Esophagus muscularis mucosa (tissue), 4 donors: ENCODE measurements around the gene SPAG16. TPM values are rescaled to one million over a fixed set of nuclear protein-coding genes. Genes with fewer than 3 reads are reported as not detected.

Source experiments
- DNase-seq: peaks from one replicate; pipeline ENCODE4 v3.0.0-alpha.2; 2017; ENCODE audit errors: extremely low spot score
- H3K27ac ChIP-seq, 4 donors: fragments of 200-600 bp; sonication (generic); replicated peaks in 1 of 4; 1 replicate in 3 of 4; 2 replicates in 1 of 4; pipeline ENCODE4 v1.5.1; 2016 to 2019; ENCODE audit warnings: mild to moderate bottlenecking in 1 of 4
- H3K27me3 ChIP-seq, 4 donors: fragments of 200-600 bp; sonication (generic); one replicate each; pipeline versions ENCODE4 v1.5.1 to v1.6.0; 2016 to 2019
- H3K36me3 ChIP-seq, 4 donors: fragments of 200-600 bp; sonication (generic); one replicate each; pipeline ENCODE4 v1.5.1; 2016 to 2019
- H3K4me1 ChIP-seq, 4 donors: fragments of 200-600 bp; sonication (generic); one replicate each; pipeline ENCODE4 v1.5.1; 2016 to 2019
- H3K4me3 ChIP-seq, 4 donors: fragments of 200-600 bp; sonication (generic); 1 replicate in 2 of 4; 2 replicates in 2 of 4; pipeline ENCODE4 v1.5.1; 2016 to 2019; ENCODE audit warnings: mild to moderate bottlenecking in 4 of 4, moderate library complexity in 1 of 4
- H3K9me3 ChIP-seq, 4 donors: fragments of 200-600 bp; sonication (generic); 1 replicate in 3 of 4; 2 replicates in 1 of 4; pipeline ENCODE4 v1.5.1; 2016 to 2019
- EP300 ChIP-seq: sonication (generic); formaldehyde crosslinking; IDR thresholded peaks from one replicate; pipeline ENCODE4 v1.6.1; 2017; ENCODE audit warnings: antibody characterized with exemption
- POLR2A ChIP-seq: fragments of 450-650 bp; IDR thresholded peaks from one replicate; pipeline ENCODE4 v1.6.1; 2017; ENCODE audit warnings: antibody characterized with exemption, moderate library complexity, mild to moderate bottlenecking, low read depth
- POLR2AphosphoS5 ChIP-seq, 2 donors: sonication (generic); formaldehyde crosslinking; IDR thresholded peaks; one replicate each; pipeline ENCODE4 v1.6.1; 2017; ENCODE audit warnings: antibody characterized with exemption in 2 of 2
- WGBS: methylation state at CpG from one replicate; pipeline ENCODE4 v1.1.5; 2018; 5-methylcytosine and 5-hydroxymethylcytosine counted together
- intact Hi-C: fragments of 100-400 bp; cut with DNase I; formaldehyde crosslinking; loops from one replicate; pipeline ENCODE4 v1.15.1; 2023
- total RNA-seq, 4 donors: library from RNA; depleted of rRNA; stranded (reverse); fragments of >200 nt; gene quantifications; one replicate each; pipeline versions ENCODE4 v1.1.0 to v1.2.1, GENCODE V29; 2016
- TF ChIP-seq, protein P1 (sequence below), 3 experiments: fragments of 200-600 bp in 2 of 3; fragments of 450-650 bp in 1 of 3; sonication (generic) in 2 of 3; IDR thresholded peaks; one replicate each; pipeline ENCODE4 v1.5.1; 2017 to 2019; ENCODE audit warnings: antibody characterized with exemption in 3 of 3, mild to moderate bottlenecking in 2 of 3, moderate library complexity in 1 of 3

Gene SPAG16
- total RNA-seq, 4 donors from 2014 or later, result 26.8 to 36.1 (median 31.0) TPM

GRCh38 chr2:214265991-214266489, 981.8 kb downstream of the SPAG16 start:
- TF ChIP-seq POLR2AphosphoS5 (IDR thresholded peaks at IDR 0.05) (no peak), EP300 (no peak), POLR2A (no peak)
- TF ChIP-seq, protein P1, sequence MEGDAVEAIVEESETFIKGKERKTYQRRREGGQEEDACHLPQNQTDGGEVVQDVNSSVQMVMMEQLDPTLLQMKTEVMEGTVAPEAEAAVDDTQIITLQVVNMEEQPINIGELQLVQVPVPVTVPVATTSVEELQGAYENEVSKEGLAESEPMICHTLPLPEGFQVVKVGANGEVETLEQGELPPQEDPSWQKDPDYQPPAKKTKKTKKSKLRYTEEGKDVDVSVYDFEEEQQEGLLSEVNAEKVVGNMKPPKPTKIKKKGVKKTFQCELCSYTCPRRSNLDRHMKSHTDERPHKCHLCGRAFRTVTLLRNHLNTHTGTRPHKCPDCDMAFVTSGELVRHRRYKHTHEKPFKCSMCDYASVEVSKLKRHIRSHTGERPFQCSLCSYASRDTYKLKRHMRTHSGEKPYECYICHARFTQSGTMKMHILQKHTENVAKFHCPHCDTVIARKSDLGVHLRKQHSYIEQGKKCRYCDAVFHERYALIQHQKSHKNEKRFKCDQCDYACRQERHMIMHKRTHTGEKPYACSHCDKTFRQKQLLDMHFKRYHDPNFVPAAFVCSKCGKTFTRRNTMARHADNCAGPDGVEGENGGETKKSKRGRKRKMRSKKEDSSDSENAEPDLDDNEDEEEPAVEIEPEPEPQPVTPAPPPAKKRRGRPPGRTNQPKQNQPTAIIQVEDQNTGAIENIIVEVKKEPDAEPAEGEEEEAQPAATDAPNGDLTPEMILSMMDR (IDR thresholded peaks at IDR 0.05), result no peak
- Histone ChIP-seq H3K9me3 (no peaks in the 10 kb centered on the region), H3K27me3 (no peaks in the 10 kb centered on the region), H3K27ac (no peak overlapping the region), H3K36me3 (no peaks in the 10 kb centered on the region), H3K4me1 (no peaks in the 10 kb centered on the region), H3K4me3 (no peak overlapping the region)
- 80% methylated on average over 3 of the region's 3 CpGs for WGBS
- no peak for DNase-seq
- intact Hi-C loops, result no loop called here

DNA sequence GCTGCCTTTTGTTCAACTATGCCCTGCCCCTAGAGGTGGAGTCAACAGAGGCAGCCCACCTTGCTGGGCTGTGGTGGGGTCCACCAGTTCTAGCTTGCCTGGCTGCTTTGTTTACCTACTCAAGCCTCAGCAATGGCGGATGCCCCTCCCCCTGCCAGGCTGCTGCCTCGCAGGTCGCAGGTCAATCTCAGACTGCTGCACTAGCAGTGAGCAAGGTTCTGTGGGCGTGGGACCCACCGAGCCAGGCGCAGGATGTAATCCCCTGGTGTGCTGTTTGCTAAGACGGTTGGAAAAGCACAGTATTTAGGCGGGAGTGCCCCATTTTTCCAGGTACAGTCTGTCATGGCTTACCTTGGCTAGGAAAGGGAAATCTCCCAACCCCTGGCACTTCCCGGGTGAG, 993.6 kb downstream of the SPAG16 start:
- 93% methylated on average over 9 of the region's 9 CpGs for WGBS
- intact Hi-C loops, result no loop called here
- no peak for DNase-seq
- H3K27me3 ChIP-seq, result no peaks in the 10 kb centered on the region
- H3K27ac ChIP-seq, result no peak overlapping the region
- no peaks in the 10 kb centered on the region for H3K36me3 ChIP-seq
- no peak for TF ChIP-seq POLR2AphosphoS5 (IDR thresholded peaks at IDR 0.05)
- no peaks in the 10 kb centered on the region for H3K9me3 ChIP-seq
- H3K4me3 ChIP-seq, result no peak overlapping the region
- no peaks in the 10 kb centered on the region for H3K4me1 ChIP-seq

DNA sequence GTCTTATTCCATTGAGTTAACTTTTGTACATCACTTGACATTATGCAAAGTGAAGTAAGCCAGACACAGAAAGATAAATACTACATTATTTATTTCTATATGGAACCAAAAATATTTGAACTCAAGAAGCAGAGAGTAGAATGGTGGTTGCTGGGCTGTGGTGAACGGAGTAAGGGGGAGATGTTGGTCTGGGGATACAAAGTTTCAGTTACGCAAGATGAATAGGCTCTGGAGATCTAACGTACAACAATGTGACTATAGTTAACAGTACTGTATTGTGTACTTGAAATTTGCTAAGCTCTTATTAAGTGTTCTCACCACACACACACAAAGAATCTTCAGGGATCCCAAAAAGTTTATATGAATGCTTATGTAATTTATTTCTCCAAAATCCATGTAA, 1001.7 kb downstream of the SPAG16 start:
- Histone ChIP-seq H3K4me1 (no peaks in the 10 kb centered on the region), H3K4me3 (no peak overlapping the region), H3K36me3 (no peaks in the 10 kb centered on the region), H3K27ac (no peak overlapping the region), H3K27me3 (no peaks in the 10 kb centered on the region), H3K9me3 (peaks cover 0 to 4% (median 0%) of the 10 kb centered on the region in 4 donors)
- 50% methylated on average over 3 of the region's 3 CpGs for WGBS
- intact Hi-C loops, result no loop called here
- TF ChIP-seq POLR2A (no peak), POLR2AphosphoS5 (IDR thresholded peaks at IDR 0.05) (no peak), EP300 (no peak)
- TF ChIP-seq, protein P1 (IDR thresholded peaks at IDR 0.05), result no peak
- no peak for DNase-seq

DNA sequence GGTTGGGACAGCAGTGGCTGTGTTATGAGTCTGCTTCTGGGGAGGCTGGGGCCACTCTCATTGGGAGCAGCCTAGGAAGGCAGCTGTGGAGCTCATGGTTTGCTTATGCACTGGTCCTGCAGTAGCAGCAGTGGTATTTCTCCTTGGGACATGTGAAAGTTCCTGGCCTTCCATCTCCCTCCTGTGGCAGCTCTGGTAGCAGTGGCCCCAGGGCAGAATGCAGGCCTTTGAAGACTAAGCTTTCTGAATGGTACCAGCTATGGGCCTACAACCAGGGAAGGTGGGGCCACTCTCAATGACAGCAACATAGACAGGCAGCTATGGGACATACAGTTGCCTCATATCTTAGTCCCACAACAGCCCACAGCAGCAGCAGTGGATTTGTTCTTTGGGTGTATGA, 1009.3 kb downstream of the SPAG16 start:
- no peak overlapping the region for H3K27ac ChIP-seq
- intact Hi-C loops, result no loop called here

DNA sequence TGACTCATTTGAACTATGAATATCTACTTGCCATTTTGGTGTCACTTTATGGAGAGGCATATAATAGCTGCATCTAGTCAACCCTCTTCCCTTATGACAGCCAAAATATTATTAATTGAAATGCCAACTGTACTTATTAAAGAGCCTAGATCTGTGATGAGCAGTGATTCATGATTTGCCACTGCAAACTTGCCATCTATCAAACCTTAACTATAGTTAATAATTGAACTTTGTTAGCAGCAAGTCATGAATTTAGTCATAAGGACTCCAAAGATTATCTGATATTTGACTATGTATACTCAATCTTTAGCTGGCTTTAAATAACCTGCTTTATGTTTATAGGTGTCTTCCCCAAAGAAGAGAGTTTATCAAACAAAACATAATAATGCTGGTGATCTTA, 1010.2 kb downstream of the SPAG16 start:
- Histone ChIP-seq H3K27me3 (no peaks in the 10 kb centered on the region), H3K9me3 (peaks cover 0 to 26% (median 17%) of the 10 kb centered on the region in 4 donors), H3K36me3 (no peaks in the 10 kb centered on the region), H3K4me3 (no peak overlapping the region), H3K27ac (no peak overlapping the region), H3K4me1 (no peaks in the 10 kb centered on the region)
- no peak for TF ChIP-seq EP300
- no peak for TF ChIP-seq POLR2AphosphoS5 (IDR thresholded peaks at IDR 0.05)
- TF ChIP-seq, protein P1 (IDR thresholded peaks at IDR 0.05), result no peak
- TF ChIP-seq POLR2A, result no peak
- no peak for DNase-seq
- intact Hi-C loops, result no loop called here

More for the DNA sequence above, 1009.3 kb downstream of the SPAG16 start:
- no peak for TF ChIP-seq POLR2AphosphoS5 (IDR thresholded peaks at IDR 0.05)
- no peak for TF ChIP-seq POLR2A
- TF ChIP-seq, protein P1 (IDR thresholded peaks at IDR 0.05), result no peak
- TF ChIP-seq EP300, result no peak
- Histone ChIP-seq H3K9me3 (peaks cover 0 to 26% (median 17%) of the 10 kb centered on the region in 4 donors), H3K4me3 (no peak overlapping the region), H3K27me3 (no peaks in the 10 kb centered on the region), H3K36me3 (no peaks in the 10 kb centered on the region), H3K4me1 (no peaks in the 10 kb centered on the region)
- DNase-seq, result no peak
